A549 (cell line): ENCODE measurements around the gene BASP1. TPM values are rescaled to one million over a fixed set of nuclear protein-coding genes. Genes with fewer than 3 reads are reported as not detected.
A peak's percentile ranks its signal among the peaks of the same experiment; 100 is the strongest.

Experiments
- ATAC-seq, 2 experiments: fragments of 200-7000 bp in 1 of 2; fragments of >200 bp in 1 of 2; cut with Nextera tagmentation in 1 of 2; cut with Tn5 transposase in 1 of 2; 3 replicates each; pipeline versions ENCODE4 v1.8.0 to v1.9.1; 2018 to 2020; ENCODE audit warnings: mild to moderate bottlenecking in 1 of 2, moderate library complexity in 1 of 2
- CTCF ChIA-PET: fragments of 300-600 bp; sonication (Branson Sonifier 250); formaldehyde crosslinking; extraction: SDS; loops from one replicate; lab custom pipeline; 2021; ENCODE audit warnings: antibody characterized with exemption, inconsistent platforms; lab: Yijun Ruan, JAX
- POLR2A ChIA-PET: fragments of 350-600 bp; formaldehyde crosslinking; extraction: SDS; loops from one replicate; lab custom pipeline; 2021; ENCODE audit warnings: antibody characterized with exemption, inconsistent platforms; lab: Yijun Ruan, JAX
- DNase-seq, 2 experiments: peaks; one replicate each; pipeline versions ENCODE4 v3.0.0 to v3.0.0-alpha.2; 2011 to 2016; ENCODE audit warnings: low read depth in 1 of 2, low spot score in 1 of 2
- FAIRE-seq: peaks from 2 replicates; lab custom pipeline; 2011; peaks lifted over from hg19 to GRCh38; lab: Jason Lieb, UNC
- H3K27ac ChIP-seq, 2 experiments: fragments of >200 bp; sonication (Bioruptor Twin); formaldehyde crosslinking; 3 replicates each; pipeline ENCODE4 v1.5.1; 2016 to 2017
- H3K4me1 ChIP-seq: fragments of >200 bp; sonication (Bioruptor Twin); formaldehyde crosslinking; 3 replicates; pipeline ENCODE4 v1.6.1; 2016
- H3K4me2 ChIP-seq: fragments of >200 bp; sonication (Bioruptor Twin); formaldehyde crosslinking; 3 replicates; pipeline ENCODE4 v1.6.1; 2016
- H3K4me3 ChIP-seq: fragments of >200 bp; sonication (Bioruptor Twin); formaldehyde crosslinking; 3 replicates; pipeline ENCODE4 v1.5.1; 2016
- H3K9me3 ChIP-seq: fragments of >200 bp; sonication (Bioruptor Twin); formaldehyde crosslinking; 3 replicates; pipeline ENCODE4 v1.6.1; 2016
- ATOH8 ChIP-seq: fragments of 250-450 bp; sonication (Bioruptor Pico); IDR thresholded peaks from 2 replicates; pipeline ENCODE4 v1.5.0; 2020; ENCODE audit warnings: low read depth, mild to moderate bottlenecking, moderate library complexity
- BCL3 ChIP-seq: fragments of >200 bp; sonication (Bioruptor Twin); formaldehyde crosslinking; IDR thresholded peaks from 3 replicates; pipeline ENCODE4 v1.6.1; 2016
- BHLHE40 ChIP-seq: IDR thresholded peaks from 2 replicates; pipeline ENCODE4 v1.6.1; 2012; ENCODE audit warnings: low read depth, low read length, inconsistent platforms
- CBX8 ChIP-seq: fragments of 200-600 bp; sonication (generic); IDR thresholded peaks from 2 replicates; pipeline ENCODE4 v1.6.1; 2016
- FOSB ChIP-seq: fragments of 250-450 bp; sonication (Bioruptor Pico); IDR thresholded peaks from 2 replicates; pipeline ENCODE4 v1.5.0; 2020; ENCODE audit warnings: mild to moderate bottlenecking, moderate library complexity
- FOSL2 ChIP-seq, 2 experiments: fragments of 450-650 bp in 1 of 2; fragments of >200 bp in 1 of 2; sonication (Bioruptor Twin) in 1 of 2; formaldehyde crosslinking; IDR thresholded peaks; 2 replicates each; pipeline versions ENCODE4 v1.5.0 to v1.6.1; 2016 to 2020; ENCODE audit warnings: mild to moderate bottlenecking in 1 of 2, moderate library complexity in 1 of 2
- FOXS1 ChIP-seq: fragments of 250-450 bp; sonication (Bioruptor Pico); IDR thresholded peaks from 2 replicates; pipeline ENCODE4 v1.5.0; 2020; ENCODE audit warnings: mild to moderate bottlenecking, moderate library complexity
- GATA3 ChIP-seq: IDR thresholded peaks from 2 replicates; pipeline ENCODE4 v1.6.1; 2012; ENCODE audit warnings: borderline replicate concordance
- HES2 ChIP-seq: fragments of >200 bp; sonication (Bioruptor Twin); formaldehyde crosslinking; IDR thresholded peaks from 2 replicates; pipeline ENCODE4 v1.6.1; 2016
- HOXB5 ChIP-seq: fragments of 250-450 bp; sonication (Bioruptor Pico); IDR thresholded peaks from 2 replicates; pipeline ENCODE4 v1.5.0; 2020; ENCODE audit warnings: mild to moderate bottlenecking, moderate library complexity
- JUN ChIP-seq, 2 experiments: fragments of >200 bp; sonication (Bioruptor Twin); formaldehyde crosslinking; IDR thresholded peaks; 2 replicates in 1 of 2; 3 replicates in 1 of 2; pipeline ENCODE4 v1.6.1; 2016 to 2017
- JUNB ChIP-seq: fragments of >200 bp; sonication (Bioruptor Twin); formaldehyde crosslinking; IDR thresholded peaks from 2 replicates; pipeline ENCODE4 v1.6.1; 2016
- KDM1A ChIP-seq: fragments of 200-600 bp; sonication (generic); IDR thresholded peaks from 2 replicates; pipeline ENCODE4 v1.6.1; 2016; ENCODE audit warnings: low read depth, mild to moderate bottlenecking
- KDM5A ChIP-seq: fragments of 200-600 bp; sonication (generic); IDR thresholded peaks from 2 replicates; pipeline ENCODE4 v1.6.1; 2016; ENCODE audit warnings: antibody characterized with exemption, mild to moderate bottlenecking
- MAX ChIP-seq: IDR thresholded peaks from 2 replicates; pipeline ENCODE4 v1.6.1; 2012
- MYC ChIP-seq: IDR thresholded peaks from 2 replicates; pipeline ENCODE4 v1.6.1; 2012; ENCODE audit warnings: mild to moderate bottlenecking, inconsistent platforms, low read length, improper control_type of control experiment, borderline replicate concordance
- NFE2L2 ChIP-seq: fragments of 150-350 bp; conservative IDR thresholded peaks from 2 replicates; pipeline ENCODE4 v1.6.1; 2014; ENCODE audit warnings: low read length
- PBX3 ChIP-seq: IDR thresholded peaks from 2 replicates; pipeline ENCODE4 v1.6.1; 2012
- POLR2AphosphoS2 ChIP-seq: conservative IDR thresholded peaks from 2 replicates; pipeline ENCODE4 v1.6.1; 2012; ENCODE audit warnings: low read length, improper control_type of control experiment, inconsistent platforms
- RAD21 ChIP-seq, 2 experiments: fragments of >200 bp in 1 of 2; sonication (Bioruptor Twin) in 1 of 2; formaldehyde crosslinking in 1 of 2; IDR thresholded peaks in 1 of 2; conservative IDR thresholded peaks in 1 of 2; 2 replicates in 1 of 2; 3 replicates in 1 of 2; pipeline ENCODE4 v1.6.1; 2012 to 2018; ENCODE audit warnings: inconsistent platforms in 1 of 2
- RCOR1 ChIP-seq: fragments of 150-350 bp; IDR thresholded peaks from 2 replicates; pipeline ENCODE4 v1.6.1; 2014; ENCODE audit warnings: antibody characterized with exemption, low read length, low read depth
- SMC3 ChIP-seq: fragments of >200 bp; sonication (Bioruptor Twin); formaldehyde crosslinking; IDR thresholded peaks from 3 replicates; pipeline ENCODE4 v1.6.1; 2018; ENCODE audit warnings: inconsistent platforms
- TP53 ChIP-seq: fragments of 250-450 bp; sonication (Bioruptor Pico); IDR thresholded peaks from 2 replicates; pipeline ENCODE4 v1.5.0; 2021; ENCODE audit warnings: mild to moderate bottlenecking, moderate library complexity
- ZSCAN20 ChIP-seq: fragments of 250-450 bp; sonication (Bioruptor Pico); IDR thresholded peaks from 2 replicates; pipeline ENCODE4 v1.8.0; 2022; ENCODE audit warnings: mild to moderate bottlenecking, moderate library complexity
- WGBS: methylation state at CpG from one replicate; pipeline ENCODE4 v1.1.6; 2017; ENCODE audit errors: missing lambda C conversion rate; 5-methylcytosine and 5-hydroxymethylcytosine counted together
- polyA plus RNA-seq, 4 experiments: library from polyadenylated mRNA; depleted of rRNA in 3 of 4; stranded (reverse); fragments of >200 nt; fragmentation: RNase III in 1 of 4; extraction: RNeasy Plus Mini Kit Qiagen cat#74134 plus additional on column Dnase treatment in 1 of 4; gene quantifications; 2 replicates in 3 of 4; 3 replicates in 1 of 4; pipeline ENCODE4 v1.2.3, GENCODE V29; 2011 to 2017

BASP1 gene
- polyA plus RNA-seq, 2 of the 4 experiments (the other 2 are of a cell fraction), result 391 to 454 TPM

GRCh38 chr5:17241635-17242034 lies 24.2 kb downstream of the BASP1 start:
- no peak for DNase-seq
- Histone ChIP-seq H3K4me2 (peak overlapping the region; percentile 52; the same call in 2 of the 3 replicates), H3K4me1 (peaks cover 99% of the 10 kb centered on the region)
- CTCF ChIA-PET, result interaction anchor here (1.2 kb wide), 1 partner anchor 25 kb away, joined by 6 read pairs; no protein-coding TSS in a partner anchor
- POLR2A ChIA-PET, result no interaction called here
- TF ChIP-seq POLR2AphosphoS2 (peak; percentile 64; the same call in 1 of the 2 replicates), GATA3 (no peak), ZSCAN20 (CRISPR knock-in tag) (no peak), RAD21 (conservative IDR thresholded peaks at IDR 0.05 in 1 of 2, IDR thresholded peaks at IDR 0.05 in 1 of 2) (no peak), PBX3 (no peak)
- TF ChIP-seq, all 56 proteins: peak for 1
- H3K4me3 ChIP-seq, result no peak overlapping the region
- no peak for FAIRE-seq
- H3K9me3 ChIP-seq, result no peaks in the 10 kb centered on the region
- WGBS, result 71% methylated on average over 7 of the region's 7 CpGs
- ATAC-seq, result 0 out of 6 replicates have a peak, but pooled peaks of 1 of the 2 experiments have one; percentile 26
- peak overlapping the region in 1 of 2 experiments; percentile 76; a peak in 3 of 6 replicates for H3K27ac ChIP-seq

GRCh38 chr5:17243287-17244063 lies 26.0 kb downstream of the BASP1 start:
- H3K4me3 ChIP-seq, result no peak overlapping the region
- ATAC-seq, result 0 out of 6 replicates have a peak, but pooled peaks of 1 of the 2 experiments have one; percentile 4
- no peaks in the 10 kb centered on the region for H3K9me3 ChIP-seq
- no peak for DNase-seq
- H3K4me1 ChIP-seq, result peaks cover 99% of the 10 kb centered on the region
- H3K27ac ChIP-seq, result peak overlapping the region in 1 of 2 experiments; percentile 69; a peak in 3 of 6 replicates
- TF ChIP-seq JUN (IDR thresholded peaks at IDR 0.05) (0 out of 5 replicates have a peak, but pooled peaks of 1 of the 2 experiments have one; percentile 16), SMC3 (no peak)
- no peak for FAIRE-seq
- ChIA-PET POLR2A (no interaction called here), CTCF (interaction anchor here (1.2 to 1.8 kb wide), 3 partner anchors 8 to 17 kb away, joined by 3 to 4 read pairs (median 3); no protein-coding TSS in a partner anchor)
- WGBS, result 75% methylated on average over 12 of the region's 12 CpGs
- peak overlapping the region; percentile 52 for H3K4me2 ChIP-seq

GRCh38 chr5:17249029-17249634 lies 31.7 kb downstream of the BASP1 start:
- DNase-seq (peak; percentile 94 to 95), ATAC-seq (peak; percentile 89 to 97), FAIRE-seq (peak; percentile 81)
- ChIA-PET CTCF (interaction anchor here (1.0 to 1.7 kb wide), 3 partner anchors 13 to 33 kb away, joined by 3 to 5 read pairs (median 3); no protein-coding TSS in a partner anchor), POLR2A (interaction anchor here (1.0 to 1.7 kb wide), 5 partner anchors 9 to 57 kb away, joined by 3 to 7 read pairs (median 5); no protein-coding TSS in a partner anchor)
- peaks cover 98% of the 10 kb centered on the region for H3K4me1 ChIP-seq
- H3K4me2 ChIP-seq, result peak overlapping the region; percentile 80
- no peaks in the 10 kb centered on the region for H3K9me3 ChIP-seq
- peak overlapping the region; percentile 90 to 91 for H3K27ac ChIP-seq
- peak overlapping the region; percentile 12; the same call in 1 of the 3 replicates for H3K4me3 ChIP-seq
- 0% methylated on average over 3 of the region's 3 CpGs for WGBS
- TF ChIP-seq FOSB (CRISPR knock-in tag), result no peak
- TF ChIP-seq JUNB, result peak; percentile 96
- peak; percentile 70 for TF ChIP-seq MYC
- no peak for TF ChIP-seq CBX8
- TF ChIP-seq FOSL2 (IDR thresholded peaks at IDR 0.05), result peak; percentile 96
- TF ChIP-seq FOSL2 (CRISPR knock-in tag; IDR thresholded peaks at IDR 0.05), result peak; percentile 98
- TF ChIP-seq TP53, result no peak
- no peak for TF ChIP-seq NFE2L2
- 0 out of 2 replicates have a peak, but pooled peaks have one; percentile 37 for TF ChIP-seq ZSCAN20 (CRISPR knock-in tag)
- TF ChIP-seq HES2, result 0 out of 2 replicates have a peak, but pooled peaks have one; percentile 34
- TF ChIP-seq BCL3, result peak; percentile 86; the same call in 2 of the 3 replicates
- no peak for TF ChIP-seq BHLHE40
- TF ChIP-seq GATA3, result peak; percentile 96
- TF ChIP-seq MAX, result peak; percentile 94
- TF ChIP-seq JUN (IDR thresholded peaks at IDR 0.05), result peak; percentile 88 to 91
- TF ChIP-seq KDM1A, result no peak
- TF ChIP-seq HOXB5, result peak; percentile 35; the same call in 1 of the 2 replicates
- peak; percentile 75; the same call in 1 of the 2 replicates for TF ChIP-seq ATOH8 (CRISPR knock-in tag)
- peak; percentile 74 for TF ChIP-seq PBX3
- peak; percentile 36 to 59 for TF ChIP-seq RAD21 (conservative IDR thresholded peaks at IDR 0.05 in 1 of 2, IDR thresholded peaks at IDR 0.05 in 1 of 2)
- TF ChIP-seq SMC3, result peak; percentile 44; the same call in 1 of the 3 replicates
- TF ChIP-seq RCOR1, result 0 out of 2 replicates have a peak, but pooled peaks have one; percentile 30
- TF ChIP-seq KDM5A, result no peak
- TF ChIP-seq FOXS1 (CRISPR knock-in tag), result peak; percentile 18; the same call in 1 of the 2 replicates
